ENCODE data around the gene AVPI1.

Gene AVPI1, protein sequence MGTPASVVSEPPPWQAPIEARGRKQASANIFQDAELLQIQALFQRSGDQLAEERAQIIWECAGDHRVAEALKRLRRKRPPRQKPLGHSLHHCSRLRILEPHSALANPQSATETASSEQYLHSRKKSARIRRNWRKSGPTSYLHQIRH

GRCh38 chr10:97686962-97687784 lies at the start of gene AVPI1:
Gene AVPI1, minus strand, starts transcription at chr10:97687241. Its CDS starts 7,336 bp downstream, at chr10:97679905.
- peak; percentile 99 to 100 (median 99) for DNase-seq

GRCh38 chr10:97736403-97736901 lies 49.4 kb upstream of the AVPI1 start:
- DNase-seq = peak in 1 of 3 donors; percentile 8

DNA sequence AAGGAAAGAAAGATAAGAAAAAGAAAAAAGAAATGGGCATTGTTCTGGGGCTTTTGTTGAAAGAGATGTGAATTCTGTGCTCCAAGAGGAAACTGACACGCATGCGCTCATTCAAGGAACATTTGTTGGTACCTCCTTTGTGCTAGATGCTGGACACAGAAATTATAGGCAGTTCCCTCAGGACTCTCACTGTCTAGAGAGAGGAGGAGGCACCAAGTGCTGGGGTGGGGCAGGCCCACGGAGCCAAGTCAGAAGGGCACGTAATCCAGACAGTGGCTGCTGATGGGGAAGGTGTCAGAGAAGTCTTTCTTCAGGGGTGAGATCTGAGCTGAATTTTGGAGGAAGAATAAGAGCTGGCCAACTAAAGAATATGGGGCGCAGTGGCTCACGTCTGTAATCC lies 47.0 kb upstream of the AVPI1 start:
- no peak for DNase-seq

DNA sequence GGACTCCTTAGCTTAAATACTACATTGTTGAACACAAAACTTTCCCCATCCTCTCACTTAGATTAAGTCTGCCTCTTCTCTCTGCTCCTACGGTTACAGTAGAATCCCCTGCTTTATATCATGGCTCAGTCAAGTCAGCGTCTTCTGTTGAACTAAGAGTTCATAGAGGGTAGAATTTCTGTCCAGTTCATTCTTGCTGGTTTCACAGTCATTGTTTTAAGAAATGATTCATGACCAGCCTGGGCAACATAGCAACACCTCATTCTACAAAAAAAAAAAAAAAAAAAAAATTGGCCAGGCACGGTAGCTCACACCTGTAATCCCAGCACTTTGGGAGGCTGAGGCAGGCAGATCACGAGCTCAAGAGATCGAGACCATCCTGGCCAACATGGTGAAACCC lies 46.2 kb upstream of the AVPI1 start:
- DNase-seq = peak in 1 of 3 donors; percentile 14

GRCh38 chr10:97732052-97732359 lies 45.0 kb upstream of the AVPI1 start:
- DNase-seq = no peak

DNA sequence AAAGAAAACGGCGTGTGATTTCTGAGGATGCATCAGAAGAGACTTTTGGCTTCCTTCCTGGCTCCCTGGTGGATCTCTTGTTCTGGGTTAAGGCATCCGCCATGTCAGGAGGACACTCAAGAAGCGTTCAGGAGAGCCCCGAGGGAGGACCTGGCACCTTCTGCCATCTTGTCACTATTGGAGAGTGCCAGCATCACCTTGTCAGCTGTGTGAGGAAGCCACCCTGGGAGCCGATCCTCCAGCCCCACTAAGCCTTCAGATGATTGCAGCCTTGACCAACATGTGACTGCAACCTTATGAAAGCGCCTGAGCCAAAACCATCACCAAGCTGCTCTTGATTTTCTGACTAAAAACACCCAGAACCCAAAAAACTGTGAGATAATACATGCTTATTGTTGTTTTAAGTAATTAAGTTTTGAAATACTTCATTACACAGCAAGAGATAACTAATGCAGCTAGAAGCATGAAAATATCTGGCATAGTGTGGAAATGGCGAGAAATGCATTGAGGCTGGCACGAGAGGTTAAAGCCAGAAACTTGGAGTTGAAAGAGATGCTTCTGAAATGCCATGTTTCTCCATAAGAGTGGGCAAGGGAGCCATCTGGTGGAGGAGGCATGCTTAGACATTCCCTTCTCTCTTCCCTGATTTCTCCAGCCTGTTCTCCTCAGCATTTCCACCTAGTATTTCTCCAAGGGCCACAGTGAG lies 44.5 kb upstream of the AVPI1 start:
- DNase-seq = peak; percentile 81 to 88 (median 87)

- DNase-seq = peak in 1 of 3 donors; percentile 15
Measured at GRCh38 chr10:97729014-97729413, 42.0 kb upstream of the AVPI1 start.

GRCh38 chr10:97726636-97727178 lies 39.7 kb upstream of the AVPI1 start:
- peak in 1 of 3 donors; percentile 17 for DNase-seq

GRCh38 chr10:97724341-97724941 lies 37.4 kb upstream of the AVPI1 start:
- DNase-seq = peak; percentile 82 to 95 (median 91)

GRCh38 chr10:97723001-97723400 lies 36.0 kb upstream of the AVPI1 start:
- DNase-seq = peak; percentile 42 to 60 (median 57)

DNA sequence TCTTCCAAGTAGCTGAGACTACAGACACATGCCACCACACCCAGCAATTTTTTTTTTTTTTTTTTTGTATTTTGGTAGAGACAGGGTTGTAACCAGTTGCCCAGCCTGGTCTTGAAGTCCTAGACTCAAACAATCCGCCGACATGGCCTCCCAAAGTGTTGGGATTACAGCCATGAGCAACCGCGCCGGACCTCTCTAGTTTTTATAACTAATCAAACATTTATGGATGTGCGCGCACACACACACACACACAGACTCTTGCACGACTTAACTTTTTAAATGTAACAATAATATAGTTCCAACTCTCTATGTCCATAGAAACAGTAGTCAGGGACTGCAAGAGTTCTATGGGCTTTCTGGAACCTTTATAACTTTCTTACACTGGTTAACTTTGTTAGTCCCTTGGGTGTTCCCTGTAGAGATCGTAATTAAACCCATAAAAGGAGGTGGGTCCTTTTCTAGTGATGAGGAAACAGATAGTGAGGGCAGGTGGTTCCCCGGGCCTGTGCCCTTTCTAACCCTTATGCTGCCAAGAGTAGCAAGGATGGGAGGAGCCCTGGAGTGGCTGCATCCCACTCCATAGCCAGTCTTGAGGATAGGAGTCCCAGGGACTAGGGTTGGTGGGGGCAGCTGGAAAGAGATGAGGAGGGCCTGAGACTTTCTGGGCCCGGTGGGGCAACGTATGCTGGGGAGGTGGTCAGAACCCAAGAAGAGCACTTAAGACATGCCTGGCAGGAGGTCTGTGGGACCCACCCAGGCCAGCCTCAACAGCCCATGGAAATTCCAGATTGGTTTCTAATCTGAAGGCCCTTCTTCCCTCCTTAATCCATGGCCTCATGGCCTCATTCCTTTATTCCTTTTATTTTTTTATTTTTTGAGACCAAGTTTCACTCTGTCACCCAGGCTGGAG lies 35.1 kb upstream of the AVPI1 start:
- DNase-seq = peak in 1 of 3 donors; percentile 14

GRCh38 chr10:97719602-97720001 lies 32.6 kb upstream of the AVPI1 start:
- DNase-seq = peak in 1 of 3 donors; percentile 9

DNA sequence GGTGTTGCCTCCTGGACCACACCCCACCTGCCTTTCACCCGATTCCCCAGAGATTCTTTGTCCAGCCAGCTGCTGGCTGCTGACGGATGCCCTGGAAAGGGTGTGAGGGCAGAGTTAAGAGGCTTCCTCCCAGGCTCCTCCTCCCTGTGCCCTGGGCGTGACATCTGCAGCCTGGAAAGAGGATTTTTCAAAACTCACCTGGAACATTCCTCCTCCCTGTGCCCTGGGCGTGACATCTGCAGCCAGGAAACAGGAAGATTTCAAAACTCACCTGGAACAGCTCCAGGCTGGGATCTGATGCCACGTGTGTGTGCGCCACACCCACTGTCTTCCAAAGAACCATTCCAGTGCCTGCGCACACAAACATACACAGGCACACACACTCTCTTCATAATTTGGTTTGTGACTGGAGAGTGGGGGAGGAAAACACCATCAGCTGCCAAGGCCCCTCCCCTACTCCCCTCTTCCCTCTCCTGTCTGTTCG lies 31.7 kb upstream of the AVPI1 start:
- DNase-seq = peak in 1 of 3 donors; percentile 6

- peak; percentile 47 to 55 (median 47) for DNase-seq
Measured at GRCh38 chr10:97718178-97718577, 31.1 kb upstream of the AVPI1 start.

DNA sequence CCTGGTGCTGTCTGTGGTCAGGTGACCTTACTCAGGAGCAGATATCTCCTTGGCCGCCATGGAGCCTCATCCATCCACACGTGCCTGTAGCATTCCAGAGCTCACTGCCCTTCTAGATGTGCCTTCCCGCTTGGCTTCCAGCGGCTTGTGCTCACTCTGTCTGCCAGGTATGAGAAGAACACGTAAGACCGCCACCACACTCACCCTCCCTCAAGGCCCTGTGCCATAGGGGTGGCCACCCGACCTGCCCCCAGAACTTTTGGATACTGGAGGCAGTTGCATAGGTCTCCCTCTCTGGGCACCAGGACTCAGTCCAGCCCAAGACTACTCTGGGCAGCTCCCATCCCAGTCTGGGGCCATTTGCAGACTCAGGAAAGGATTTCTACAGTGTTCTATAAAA lies 30.6 kb upstream of the AVPI1 start:
- no peak for DNase-seq

GRCh38 chr10:97715259-97715874 lies 28.3 kb upstream of the AVPI1 start:
- no peak for DNase-seq

GRCh38 chr10:97714401-97715258 lies 27.6 kb upstream of the AVPI1 start:
- peak; percentile 69 to 81 (median 76) for DNase-seq

DNA sequence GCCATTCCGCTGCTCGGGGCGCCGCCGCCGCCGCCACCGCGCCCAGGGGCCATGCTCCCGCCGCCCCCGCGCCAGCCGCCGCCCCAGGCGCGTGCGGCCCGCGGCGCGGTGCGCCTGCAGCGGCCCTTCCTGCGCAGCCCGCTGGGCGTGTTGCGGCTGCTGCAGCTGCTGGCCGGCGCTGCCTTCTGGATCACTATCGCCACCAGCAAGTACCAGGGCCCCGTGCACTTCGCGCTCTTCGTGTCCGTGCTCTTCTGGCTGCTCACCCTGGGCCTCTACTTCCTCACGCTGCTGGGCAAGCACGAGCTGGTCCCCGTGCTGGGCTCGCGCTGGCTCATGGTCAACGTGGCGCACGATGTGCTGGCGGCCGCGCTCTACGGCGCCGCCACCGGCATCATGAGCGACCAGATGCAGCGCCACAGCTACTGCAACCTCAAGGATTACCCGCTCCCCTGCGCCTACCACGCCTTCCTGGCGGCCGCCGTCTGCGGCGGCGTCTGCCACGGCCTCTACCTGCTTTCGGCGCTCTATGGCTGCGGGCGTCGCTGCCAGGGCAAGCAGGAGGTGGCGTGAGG lies 26.9 kb upstream of the AVPI1 start:
- DNase-seq = peak; percentile 75 to 81 (median 78)

DNA sequence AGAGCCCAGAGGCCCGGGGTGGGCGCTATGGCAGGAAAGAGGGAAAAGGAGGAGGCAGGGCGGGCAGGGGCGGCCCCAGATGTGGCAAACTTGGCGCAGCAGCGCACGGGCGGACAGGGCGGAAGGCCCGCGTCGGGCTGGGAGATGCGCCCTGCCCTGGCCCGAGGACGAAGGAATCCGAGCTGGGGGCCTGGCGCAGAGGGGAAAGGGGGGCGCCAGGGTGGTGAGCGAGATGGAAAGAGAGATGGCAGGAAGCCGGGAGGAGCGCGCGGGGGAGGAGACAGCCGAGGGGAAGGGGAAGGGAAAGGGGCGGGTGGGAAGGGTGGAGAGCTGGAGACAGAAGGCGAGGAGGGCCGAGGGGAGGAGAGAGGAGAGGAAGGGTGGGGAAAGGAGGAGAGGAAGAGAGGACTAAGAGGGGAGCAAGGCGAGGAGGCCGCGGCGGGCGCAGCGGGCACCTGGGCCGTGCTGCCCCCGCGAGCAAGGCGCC lies 26.3 kb upstream of the AVPI1 start, which contains the start of gene MARVELD1:
Gene MARVELD1, plus strand, starts transcription at position 392 of the 487 bp plus-strand sequence. CDS start 147 bp downstream, outside the sequence.
- DNase-seq = peak in 1 of 3 donors; percentile 42
